Bronchial epithelial cell (primary cell): ENCODE measurements around the gene KRTAP5-10. TPM values are rescaled to one million over a fixed set of nuclear protein-coding genes. Genes with fewer than 3 reads are reported as not detected.
A peak's percentile ranks its signal among the peaks of the same experiment; 100 is the strongest.
"Not testable (repeated sequence)": the region's sequence is repeated elsewhere in the genome, so short reads cannot be mapped to it uniquely, and the experiment has no call there.

ENCODE experiments used
- DNase-seq: peaks from one replicate; pipeline ENCODE4 v3.0.0-alpha.2; 2010; ENCODE audit warnings: low read depth
- FAIRE-seq: peaks from 2 replicates; lab custom pipeline; 2011; peaks lifted over from hg19 to GRCh38; lab: Jason Lieb, UNC
- H3K27me3 ChIP-seq: 2 replicates; pipeline ENCODE4 v1.5.1; 2011; ENCODE audit warnings: low read length; ENCODE audit not compliant: control insufficient read depth, insufficient read depth
- H3K36me3 ChIP-seq: 2 replicates; pipeline ENCODE4 v1.5.1; 2011; ENCODE audit warnings: low read length; ENCODE audit not compliant: control insufficient read depth, insufficient read depth
- H3K4me3 ChIP-seq: 2 replicates; pipeline ENCODE4 v1.5.1; 2011; ENCODE audit warnings: mild to moderate bottlenecking, low read depth, low read length, control low read depth
- CTCF ChIP-seq: IDR thresholded peaks from 2 replicates; pipeline ENCODE4 v1.5.1; 2011; ENCODE audit warnings: mild to moderate bottlenecking, moderate library complexity, low read length, control low read depth, inconsistent platforms; ENCODE audit not compliant: insufficient read depth, severe bottlenecking
- total RNA-seq: library from RNA; depleted of rRNA; stranded (reverse); fragments of >200 nt; gene quantifications from 2 replicates; pipeline ENCODE4 v1.2.1, GENCODE V29; 2014

The KRTAP5-10 gene
- total RNA-seq, 1 donor from 2014 or later, result not detected

GRCh38 chr11:71577469-71578004 is 12.2 kb downstream of the KRTAP5-10 start:
- Histone ChIP-seq H3K36me3 (no peaks in the 10 kb centered on the region), H3K4me3 (no peak overlapping the region), H3K27me3 (peaks cover 2% of the 10 kb centered on the region)
- no peak for TF ChIP-seq CTCF
- FAIRE-seq (peak; percentile 82), DNase-seq (no peak)

- H3K4me3 ChIP-seq, H3K27me3 ChIP-seq, H3K36me3 ChIP-seq: not testable (repeated sequence)
- DNase-seq, result peak; percentile 21
- FAIRE-seq, result peak; percentile 28
Measured at GRCh38 chr11:71579513-71579912, 14.2 kb downstream of the KRTAP5-10 start.

- no peaks in the 10 kb centered on the region for H3K36me3 ChIP-seq
- H3K4me3 ChIP-seq, result no peak overlapping the region
- DNase-seq (peak; percentile 47), FAIRE-seq (no peak)
- TF ChIP-seq CTCF, result peak; percentile 90
- peaks cover 4% of the 10 kb centered on the region for H3K27me3 ChIP-seq
Measured at GRCh38 chr11:71580057-71581003, 15.0 kb downstream of the KRTAP5-10 start.

- FAIRE-seq (no peak), DNase-seq (no peak)
- Histone ChIP-seq H3K4me3 (no peak overlapping the region), H3K27me3 (peaks cover 4% of the 10 kb centered on the region), H3K36me3 (no peaks in the 10 kb centered on the region)
- no peak for TF ChIP-seq CTCF
Measured at GRCh38 chr11:71581826-71582225, 16.5 kb downstream of the KRTAP5-10 start.

GRCh38 chr11:71582309-71582895 is 17.0 kb downstream of the KRTAP5-10 start, which contains the start of gene KRTAP5-11:
Gene KRTAP5-11, minus strand, starts transcription at chr11:71582875. Its CDS starts 38 bp downstream, at chr11:71582837.
- DNase-seq (no peak), FAIRE-seq (no peak)
- no peak for TF ChIP-seq CTCF
- Histone ChIP-seq H3K36me3 (no peaks in the 10 kb centered on the region), H3K27me3 (peaks cover 4% of the 10 kb centered on the region), H3K4me3 (no peak within 1 kb of the TSS)

GRCh38 chr11:71582969-71583368 is 17.6 kb downstream of the KRTAP5-10 start:
- not testable (repeated sequence) for DNase-seq, H3K27me3 ChIP-seq, H3K36me3 ChIP-seq, H3K4me3 ChIP-seq, FAIRE-seq

GRCh38 chr11:71585673-71586072 is 20.3 kb downstream of the KRTAP5-10 start:
- H3K4me3 ChIP-seq, H3K36me3 ChIP-seq, FAIRE-seq, H3K27me3 ChIP-seq, DNase-seq: not testable (repeated sequence)

GRCh38 chr11:71588314-71588713 is 23.0 kb downstream of the KRTAP5-10 start:
- not testable (repeated sequence) for DNase-seq, FAIRE-seq, H3K36me3 ChIP-seq, H3K4me3 ChIP-seq, H3K27me3 ChIP-seq
